GM12878 (cell line): ENCODE data around the gene IRGQ.

ENCODE experiments used
- ASH2L ChIP-seq: fragments of 300-600, 200-600 bp; sonication (generic); IDR thresholded peaks from 2 replicates; pipeline ENCODE4 v1.6.1; 2017; ENCODE audit warnings: low read depth, mild to moderate bottlenecking, borderline replicate concordance
- BACH1 ChIP-seq: fragments of 450-650 bp; IDR thresholded peaks from 2 replicates; pipeline ENCODE4 v1.6.1; 2017; ENCODE audit warnings: mild to moderate bottlenecking, borderline replicate concordance
- BHLHE40 ChIP-seq, 2 experiments: fragments of 450-650 bp in 1 of 2; IDR thresholded peaks; 2 replicates each; pipeline ENCODE4 v1.6.1; 2011 to 2017; ENCODE audit warnings: low read depth in 2 of 2, borderline replicate concordance in 1 of 2, improper control_type of control experiment in 1 of 2, low read length in 1 of 2, mild to moderate bottlenecking in 1 of 2
- CTCF ChIP-seq, 3 experiments: IDR thresholded peaks in 2 of 3; conservative IDR thresholded peaks in 1 of 3; 2 replicates each; pipeline ENCODE4 v1.5.1; 2011; ENCODE audit warnings: low read depth in 3 of 3, low read length in 3 of 3, mild to moderate bottlenecking in 3 of 3, control low read depth in 2 of 3, moderate library complexity in 2 of 3, inconsistent platforms in 1 of 3, mixed read lengths in 1 of 3; ENCODE audit not compliant: control insufficient read depth in 2 of 3, insufficient read depth in 1 of 3; ENCODE audit errors: extremely low read depth in 1 of 3
- MLLT1 ChIP-seq: fragments of 450-650 bp; IDR thresholded peaks from 2 replicates; pipeline ENCODE4 v1.6.1; 2016; ENCODE audit warnings: mild to moderate bottlenecking
- MXI1 ChIP-seq: fragments of 150-350 bp; IDR thresholded peaks from 2 replicates; pipeline ENCODE4 v1.6.1; 2011; ENCODE audit warnings: low read depth, mild to moderate bottlenecking, inconsistent platforms, low read length, improper control_type of control experiment
- POLR2A ChIP-seq: IDR thresholded peaks from 2 replicates; pipeline ENCODE4 v1.6.1; 2011; ENCODE audit warnings: low read depth, mild to moderate bottlenecking, low read length
- RAD51 ChIP-seq: fragments of 450-650 bp; IDR thresholded peaks from 2 replicates; pipeline ENCODE4 v1.6.1; 2016; ENCODE audit warnings: moderate library complexity, mild to moderate bottlenecking, inconsistent platforms
- SRF ChIP-seq, 2 experiments: IDR thresholded peaks; 2 replicates each; pipeline ENCODE4 v1.6.1; 2011; ENCODE audit warnings: low read depth in 2 of 2, low read length in 2 of 2, mild to moderate bottlenecking in 1 of 2, moderate library complexity in 1 of 2
- TCF3 ChIP-seq: IDR thresholded peaks from 2 replicates; pipeline ENCODE4 v1.6.1; 2012; ENCODE audit warnings: low read depth, mild to moderate bottlenecking, low read length, borderline replicate concordance; ENCODE audit not compliant: insufficient read depth
- USF1 ChIP-seq: IDR thresholded peaks from 2 replicates; pipeline ENCODE4 v1.6.1; 2011; ENCODE audit warnings: borderline replicate concordance, low read depth, mild to moderate bottlenecking, moderate library complexity, mixed read lengths, low read length; ENCODE audit not compliant: insufficient read depth; ENCODE audit errors: extremely low read length
- ZBED1 ChIP-seq: IDR thresholded peaks from 2 replicates; pipeline ENCODE4 v1.6.1; 2016; ENCODE audit warnings: borderline replicate concordance
- ZNF207 ChIP-seq: fragments of 450-650 bp; IDR thresholded peaks from 2 replicates; pipeline ENCODE4 v1.6.1; 2014; ENCODE audit warnings: antibody characterized with exemption, mild to moderate bottlenecking, borderline replicate concordance
- ZNF217 ChIP-seq: fragments of 450-650 bp; IDR thresholded peaks from 2 replicates; pipeline ENCODE4 v1.6.1; 2017; ENCODE audit warnings: antibody characterized with exemption, mild to moderate bottlenecking

- TF ChIP-seq ASH2L (no peak), ZBED1 (no peak), BHLHE40 (IDR thresholded peaks at IDR 0.05; ENCODE audit: borderline replicate concordance in 1 of 2, low read depth in 2 of 2, low read length in 1 of 2) (no peak), MXI1 (no peak), RAD51 (no peak), CTCF (IDR thresholded peaks at IDR 0.05 in 2 of 3, conservative IDR thresholded peaks at IDR 0.05 in 1 of 3; ENCODE audit: control insufficient read depth in 2 of 3, extremely low read depth in 1 of 3, insufficient read depth in 1 of 3, low read depth in 3 of 3, low read length in 3 of 3) (no peak), SRF (IDR thresholded peaks at IDR 0.05; ENCODE audit: low read depth in 2 of 2, low read length in 2 of 2) (no peak), TCF3 (no peak), BACH1 (no peak), POLR2A (no peak), USF1 (no peak), ZNF217 (no peak), MLLT1 (no peak), ZNF207 (no peak)
Measured at GRCh38 chr19:43634506-43634871, 38.6 kb upstream of the IRGQ start.
